Upper lobe of left lung (tissue), 4 donors: ENCODE results near the gene DAPK2.

Experiments used
- CTCF ChIP-seq, 6 experiments: fragments of 450-650 bp in 4 of 6; fragments of 200-600 bp in 2 of 6; sonication (generic) in 2 of 6; IDR thresholded peaks; one replicate each; pipeline ENCODE4 v1.5.1; 2016 to 2019; ENCODE audit warnings: antibody characterized with exemption in 6 of 6
- EP300 ChIP-seq, 4 donors: sonication (generic); formaldehyde crosslinking; IDR thresholded peaks; one replicate each; pipeline ENCODE4 v1.5.1; 2017; ENCODE audit warnings: antibody characterized with exemption in 4 of 4, control low read depth in 2 of 4
- POLR2A ChIP-seq, 4 donors: fragments of 450-650 bp; IDR thresholded peaks; one replicate each; pipeline ENCODE4 v1.5.1; 2016 to 2017; ENCODE audit warnings: antibody characterized with exemption in 4 of 4, mild to moderate bottlenecking in 2 of 4
- POLR2AphosphoS5 ChIP-seq, 2 donors: sonication (generic); formaldehyde crosslinking; IDR thresholded peaks; one replicate each; pipeline ENCODE4 v1.5.1; 2017; ENCODE audit warnings: antibody characterized with exemption in 2 of 2

DNA sequence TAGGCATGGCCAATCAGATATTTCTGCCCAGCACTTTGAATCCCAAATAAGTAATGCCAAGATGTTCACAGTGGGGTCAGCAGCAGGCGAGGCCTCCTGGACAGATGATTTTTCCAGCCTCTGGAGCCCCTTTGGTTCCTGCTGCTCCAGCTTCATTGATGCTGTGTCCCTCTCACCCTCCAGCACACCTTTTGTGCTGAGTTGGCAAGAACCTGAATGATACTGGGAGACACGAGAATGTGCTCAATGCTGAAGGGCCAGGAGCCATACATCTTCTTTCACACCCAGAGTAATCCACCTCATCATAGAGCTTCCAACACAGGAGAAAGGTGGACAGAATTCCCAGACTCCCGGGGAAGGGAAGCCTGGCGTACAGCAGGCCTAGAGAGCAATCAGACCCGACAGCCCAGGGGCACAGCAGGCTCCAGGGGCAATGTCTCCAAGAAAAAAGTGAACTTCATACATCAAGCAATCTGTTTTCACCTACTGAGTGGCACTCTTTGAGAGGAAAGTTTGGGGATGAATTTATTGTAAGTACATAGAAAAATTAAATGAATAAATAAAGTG, 6.7 kb upstream of the DAPK2 start:
- TF ChIP-seq CTCF (IDR thresholded peaks at IDR 0.05), result no peak
- TF ChIP-seq POLR2A (IDR thresholded peaks at IDR 0.05), result no peak
- no peak for TF ChIP-seq EP300 (IDR thresholded peaks at IDR 0.05)
- no peak for TF ChIP-seq POLR2AphosphoS5 (IDR thresholded peaks at IDR 0.05)
